NT2/D1 (cell line): ENCODE measurements around the gene PLEKHA7.

Experiments
- DNase-seq: peaks from one replicate; pipeline ENCODE4 v3.0.0-alpha.2; 2011; ENCODE audit warnings: low read depth, low spot score
- H3K27me3 ChIP-seq: 2 replicates; pipeline ENCODE4 v1.6.0; 2011; ENCODE audit warnings: mild to moderate bottlenecking; ENCODE audit not compliant: insufficient read length, insufficient read depth
- H3K36me3 ChIP-seq: 2 replicates; pipeline ENCODE4 v1.6.1; 2011; ENCODE audit warnings: mild to moderate bottlenecking, low read length, mixed read lengths; ENCODE audit not compliant: insufficient read depth, insufficient read length
- H3K4me1 ChIP-seq: 2 replicates; pipeline ENCODE4 v1.5.1; 2011; ENCODE audit not compliant: insufficient read depth, insufficient read length
- H3K4me3 ChIP-seq: 2 replicates; pipeline ENCODE4 v1.5.1; 2011; ENCODE audit warnings: low read depth; ENCODE audit not compliant: insufficient read length
- H3K9ac ChIP-seq: 2 replicates; pipeline ENCODE4 v1.6.0; 2011; ENCODE audit warnings: low read depth; ENCODE audit not compliant: insufficient read length
- H3K9me3 ChIP-seq: 2 replicates; pipeline ENCODE4 v1.5.1; 2011; ENCODE audit warnings: mild to moderate bottlenecking, low read length; ENCODE audit not compliant: insufficient read depth
- SUZ12 ChIP-seq: IDR thresholded peaks from 2 replicates; pipeline ENCODE4 v1.6.1; 2011; ENCODE audit not compliant: insufficient read length, insufficient read depth; ENCODE audit errors: extremely low read depth
- YY1 ChIP-seq: IDR thresholded peaks from 2 replicates; pipeline ENCODE4 v1.6.1; 2011; ENCODE audit not compliant: insufficient read length, insufficient read depth
- ZNF274 ChIP-seq: IDR thresholded peaks from 2 replicates; pipeline ENCODE4 v1.6.1; 2011; ENCODE audit warnings: mild to moderate bottlenecking, low read depth, low read length

The PLEKHA7 gene

GRCh38 chr11:16902781-16903378 is 111.3 kb downstream of the PLEKHA7 start:
- Histone ChIP-seq H3K4me1 (no peaks in the 10 kb centered on the region), H3K36me3 (no peaks in the 10 kb centered on the region), H3K27me3 (peaks cover 58% of the 10 kb centered on the region), H3K4me3 (no peak overlapping the region), H3K9ac (no peak overlapping the region), H3K9me3 (no peaks in the 10 kb centered on the region; the same call in 1 of the 2 replicates)
- DNase-seq = no peak
- TF ChIP-seq SUZ12 = no peak
- no peak for TF ChIP-seq YY1

GRCh38 chr11:16902182-16902581 is 112.0 kb downstream of the PLEKHA7 start:
- DNase-seq = no peak
- H3K9ac ChIP-seq = no peak overlapping the region
- TF ChIP-seq YY1 (no peak), ZNF274 (no peak), SUZ12 (no peak)
- H3K27me3 ChIP-seq = peaks cover 63% of the 10 kb centered on the region
- no peaks in the 10 kb centered on the region for H3K36me3 ChIP-seq
- H3K9me3 ChIP-seq = no peaks in the 10 kb centered on the region; the same call in 1 of the 2 replicates
- no peak overlapping the region for H3K4me3 ChIP-seq
- H3K4me1 ChIP-seq = no peaks in the 10 kb centered on the region

GRCh38 chr11:16900491-16900890 is 113.7 kb downstream of the PLEKHA7 start:
- no peaks in the 10 kb centered on the region for H3K36me3 ChIP-seq
- H3K9me3 ChIP-seq = no peaks in the 10 kb centered on the region
- H3K9ac ChIP-seq = no peak overlapping the region
- no peaks in the 10 kb centered on the region for H3K4me1 ChIP-seq
- peaks cover 80% of the 10 kb centered on the region for H3K27me3 ChIP-seq
- DNase-seq = no peak
- no peak for TF ChIP-seq SUZ12
- no peak for TF ChIP-seq YY1
- no peak for TF ChIP-seq ZNF274
- H3K4me3 ChIP-seq = no peak overlapping the region

DNA sequence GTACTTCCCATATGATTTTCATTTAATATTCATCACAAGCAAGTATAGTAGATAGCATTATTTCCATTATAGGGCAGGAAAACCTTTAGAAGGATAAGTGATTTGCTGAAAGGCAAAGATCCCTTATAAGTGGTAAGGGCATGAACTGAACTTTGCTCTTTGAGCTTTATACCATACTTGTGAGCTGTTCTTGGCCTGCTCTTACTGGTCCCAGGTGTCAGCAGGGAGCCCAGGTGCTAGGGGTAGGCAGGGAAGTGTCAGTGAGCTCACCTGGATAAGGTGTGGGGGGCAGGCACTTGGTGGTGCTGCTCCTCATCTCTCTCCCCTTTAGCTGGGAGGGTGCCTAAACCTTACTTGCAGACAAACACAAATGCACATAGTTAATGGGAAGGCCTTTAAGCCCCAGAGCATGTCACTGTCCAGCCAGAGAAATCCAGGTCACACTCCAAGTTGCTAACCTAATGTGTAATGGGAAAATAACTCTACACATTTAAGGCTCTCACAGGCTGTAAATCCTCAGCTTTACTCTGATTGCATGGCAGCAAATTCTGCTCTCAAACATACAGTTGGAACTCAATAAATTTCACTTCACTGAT is 114.4 kb downstream of the PLEKHA7 start:
- H3K36me3 ChIP-seq = no peaks in the 10 kb centered on the region
- DNase-seq = no peak
- no peaks in the 10 kb centered on the region for H3K4me1 ChIP-seq
- no peak overlapping the region for H3K9ac ChIP-seq
- TF ChIP-seq YY1 (no peak), ZNF274 (no peak), SUZ12 (no peak)
- H3K9me3 ChIP-seq = no peaks in the 10 kb centered on the region
- no peak overlapping the region for H3K4me3 ChIP-seq
- peaks cover 86% of the 10 kb centered on the region for H3K27me3 ChIP-seq

DNA sequence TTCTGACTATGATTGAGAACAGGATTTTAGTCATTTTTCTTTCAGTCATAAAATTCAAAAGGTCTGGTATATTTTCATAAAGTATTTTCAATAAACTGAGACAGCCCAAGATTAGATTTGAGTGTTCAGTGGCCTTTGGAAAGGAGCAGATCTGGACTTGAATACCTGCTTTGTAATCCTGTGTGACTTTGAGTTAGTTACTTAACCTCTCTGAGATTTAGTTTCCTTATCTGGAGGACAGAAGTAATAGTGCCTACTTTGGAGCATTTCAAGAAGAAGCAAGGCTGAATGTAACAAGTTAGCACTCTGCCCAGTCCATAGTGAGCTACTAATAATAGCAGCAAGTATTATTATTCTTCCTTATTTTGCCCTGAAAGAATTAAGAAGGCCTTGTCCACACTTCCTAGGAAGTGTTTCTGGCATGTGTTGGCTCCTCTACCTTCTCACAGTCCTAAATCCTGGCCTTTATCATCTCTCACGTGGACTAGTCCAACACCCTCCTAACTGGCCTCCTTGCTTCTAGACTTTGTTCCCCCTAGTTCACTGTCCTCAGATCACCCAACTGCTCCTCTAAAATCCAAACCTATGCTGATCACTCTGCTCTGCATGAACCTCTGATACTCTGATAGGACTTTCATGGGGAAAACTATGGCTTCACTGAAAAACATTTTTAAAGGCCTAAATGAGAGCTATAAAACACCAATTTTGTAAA is 115.8 kb downstream of the PLEKHA7 start:
- H3K4me3 ChIP-seq = no peak overlapping the region
- peaks cover 93% of the 10 kb centered on the region for H3K27me3 ChIP-seq
- no peak for TF ChIP-seq SUZ12
- TF ChIP-seq ZNF274 = no peak
- no peak for TF ChIP-seq YY1

GRCh38 chr11:16897470-16898061 is 116.6 kb downstream of the PLEKHA7 start:
- Histone ChIP-seq H3K4me1 (no peaks in the 10 kb centered on the region), H3K36me3 (no peaks in the 10 kb centered on the region), H3K4me3 (no peak overlapping the region), H3K9ac (no peak overlapping the region), H3K9me3 (no peaks in the 10 kb centered on the region), H3K27me3 (peaks cover 93% of the 10 kb centered on the region)
- TF ChIP-seq YY1 = no peak
- TF ChIP-seq ZNF274 = no peak
- DNase-seq = peak; percentile 58

More for the DNA sequence above, 115.8 kb downstream of the PLEKHA7 start:
- H3K36me3 ChIP-seq = no peaks in the 10 kb centered on the region
- no peaks in the 10 kb centered on the region for H3K9me3 ChIP-seq
- no peaks in the 10 kb centered on the region for H3K4me1 ChIP-seq
- no peak for DNase-seq
- H3K9ac ChIP-seq = no peak overlapping the region

DNA sequence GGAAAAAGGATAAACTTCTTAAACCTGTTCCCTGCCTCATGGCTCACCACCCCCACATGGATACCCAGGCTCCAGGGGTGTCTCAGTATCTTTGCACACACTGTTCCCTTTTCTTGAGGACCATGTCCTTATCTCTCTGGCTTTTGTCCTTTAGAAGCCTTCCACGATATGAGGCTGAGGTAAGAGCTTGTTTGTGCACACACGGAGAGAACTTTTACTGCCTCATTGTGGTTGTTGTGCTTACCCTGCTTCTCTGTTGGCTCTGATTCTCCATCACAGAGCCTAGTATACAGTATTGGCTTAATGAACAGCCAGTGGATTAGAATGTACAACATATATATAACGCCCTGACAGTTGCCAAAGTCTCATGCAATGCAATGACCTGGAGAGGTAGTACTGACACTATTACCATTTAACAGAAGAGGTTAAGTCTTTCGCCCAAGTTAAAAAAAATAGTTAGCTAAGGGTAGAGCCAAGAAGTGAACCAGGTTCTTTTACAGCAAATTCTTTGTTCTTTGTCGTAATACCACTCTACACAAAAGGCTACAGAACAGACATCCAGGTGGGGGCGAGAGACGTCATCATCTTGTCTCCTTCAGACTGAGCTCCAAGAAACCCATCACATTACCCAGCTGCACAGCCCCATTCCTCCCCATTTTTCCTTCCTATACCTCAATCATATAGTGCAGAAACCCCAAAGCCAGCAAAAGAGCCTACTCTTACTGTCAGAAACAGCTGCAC is 117.3 kb downstream of the PLEKHA7 start:
- DNase-seq = no peak
- Histone ChIP-seq H3K27me3 (peaks cover 88% of the 10 kb centered on the region), H3K9ac (no peak overlapping the region), H3K4me1 (no peaks in the 10 kb centered on the region), H3K4me3 (no peak overlapping the region), H3K9me3 (no peaks in the 10 kb centered on the region), H3K36me3 (no peaks in the 10 kb centered on the region)
- TF ChIP-seq ZNF274 (no peak), SUZ12 (no peak), YY1 (no peak)
